ENCODE results near the gene DDX52. TPM values are rescaled to one million over a fixed set of nuclear protein-coding genes. Genes with fewer than 3 reads are reported as not detected.
A peak's percentile ranks its signal among the peaks of the same experiment; 100 is the strongest.

The DDX52 gene
- total and polyA plus RNA-seq, 12 donors, result 7.8 to 18.0 (median 14.4) TPM

DNA sequence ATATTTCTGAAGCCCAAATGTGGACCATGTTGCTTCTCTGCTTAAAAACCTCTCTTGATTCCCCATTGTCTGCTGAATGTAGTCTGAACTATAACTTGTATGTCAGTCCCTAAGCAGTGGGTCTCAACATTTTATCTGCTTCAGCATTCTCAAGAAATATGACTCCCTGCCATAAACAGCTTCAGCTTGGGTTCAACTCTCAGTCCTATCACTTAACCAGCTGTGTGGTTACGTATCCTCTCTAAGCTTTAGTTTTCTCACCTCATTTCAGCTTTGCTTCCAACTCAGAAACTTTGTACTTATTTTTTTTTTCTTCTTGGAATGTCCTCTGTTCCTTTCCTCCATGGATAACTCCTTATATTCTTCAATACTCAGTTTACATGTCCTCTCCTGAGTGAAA is 4.6 kb upstream of the DDX52 start:
- H3K27me3 ChIP-seq, result peaks cover 0 to 77% (median 18%) of the 10 kb centered on the region in 7 donors
- WGBS, 2 donors, result 50 to 52% methylated on average over 1 of the region's 1 CpG
- no peaks in the 10 kb centered on the region for H3K36me3 ChIP-seq
- intact Hi-C loops (cut with DNase I), result loop anchor here in 3 of 10 donors (10.0 kb wide), 3 partner anchors 127 to 177 kb away; no protein-coding TSS in a partner anchor
- TF ChIP-seq, protein P1, sequence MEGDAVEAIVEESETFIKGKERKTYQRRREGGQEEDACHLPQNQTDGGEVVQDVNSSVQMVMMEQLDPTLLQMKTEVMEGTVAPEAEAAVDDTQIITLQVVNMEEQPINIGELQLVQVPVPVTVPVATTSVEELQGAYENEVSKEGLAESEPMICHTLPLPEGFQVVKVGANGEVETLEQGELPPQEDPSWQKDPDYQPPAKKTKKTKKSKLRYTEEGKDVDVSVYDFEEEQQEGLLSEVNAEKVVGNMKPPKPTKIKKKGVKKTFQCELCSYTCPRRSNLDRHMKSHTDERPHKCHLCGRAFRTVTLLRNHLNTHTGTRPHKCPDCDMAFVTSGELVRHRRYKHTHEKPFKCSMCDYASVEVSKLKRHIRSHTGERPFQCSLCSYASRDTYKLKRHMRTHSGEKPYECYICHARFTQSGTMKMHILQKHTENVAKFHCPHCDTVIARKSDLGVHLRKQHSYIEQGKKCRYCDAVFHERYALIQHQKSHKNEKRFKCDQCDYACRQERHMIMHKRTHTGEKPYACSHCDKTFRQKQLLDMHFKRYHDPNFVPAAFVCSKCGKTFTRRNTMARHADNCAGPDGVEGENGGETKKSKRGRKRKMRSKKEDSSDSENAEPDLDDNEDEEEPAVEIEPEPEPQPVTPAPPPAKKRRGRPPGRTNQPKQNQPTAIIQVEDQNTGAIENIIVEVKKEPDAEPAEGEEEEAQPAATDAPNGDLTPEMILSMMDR (IDR thresholded peaks at IDR 0.05), result no peak
- H3K9me3 ChIP-seq, result no peaks in the 10 kb centered on the region
- H3K4me3 ChIP-seq, result no peak overlapping the region
- ATAC-seq (no peak), DNase-seq (no peak)
- no peak overlapping the region for H3K27ac ChIP-seq
- H3K4me1 ChIP-seq, result peaks cover 0 to 17% (median 8%) of the 10 kb centered on the region in 9 donors

DNA sequence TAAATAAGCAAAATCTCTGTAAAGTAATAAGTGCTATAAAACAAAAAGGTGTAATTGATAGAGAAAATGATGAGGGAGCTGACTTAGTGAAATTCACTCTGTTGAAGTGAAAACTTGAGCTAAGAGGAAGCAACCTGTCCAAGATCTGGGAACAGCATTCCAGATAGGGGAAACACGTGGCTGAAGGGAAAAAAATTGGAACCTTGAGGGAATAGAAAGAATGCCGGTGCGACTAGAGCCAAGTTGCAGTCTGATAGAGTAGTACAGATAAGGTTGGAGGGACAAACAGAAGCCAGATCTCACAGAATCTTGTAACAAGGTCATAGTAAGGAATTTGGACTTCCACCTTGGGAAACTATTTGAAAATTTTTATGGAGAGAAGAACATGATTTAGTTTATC is 623 bp upstream of the DDX52 start:
- intact Hi-C loops (cut with DNase I), result loop anchor here in 4 of 10 donors (2.0 to 10.0 kb wide), 4 partner anchors 131 to 181 kb away; partner anchors contain the start of gene DUSP14 (in 1 of the 4)
- peaks cover 3 to 48% (median 40%) of the 10 kb centered on the region in 9 donors for H3K4me1 ChIP-seq
- ATAC-seq (peak in 5 of 8 donors; percentile 28 to 54 (median 34)), DNase-seq (no peak)
- peaks cover 0 to 41% (median 3%) of the 10 kb centered on the region in 7 donors for H3K27me3 ChIP-seq
- TF ChIP-seq, protein P1 (IDR thresholded peaks at IDR 0.05), result no peak
- no peaks in the 10 kb centered on the region for H3K9me3 ChIP-seq
- 3 to 12% methylated on average over 3 of the region's 3 CpGs for WGBS, 2 donors
- peak overlapping the region in 9 of 10 donors; percentile 81 to 95 (median 89) for H3K27ac ChIP-seq
- peaks cover 0 to 31% (median 0%) of the 10 kb centered on the region in 9 donors for H3K36me3 ChIP-seq
- peak overlapping the region; percentile 52 to 98 (median 72) for H3K4me3 ChIP-seq

DNA sequence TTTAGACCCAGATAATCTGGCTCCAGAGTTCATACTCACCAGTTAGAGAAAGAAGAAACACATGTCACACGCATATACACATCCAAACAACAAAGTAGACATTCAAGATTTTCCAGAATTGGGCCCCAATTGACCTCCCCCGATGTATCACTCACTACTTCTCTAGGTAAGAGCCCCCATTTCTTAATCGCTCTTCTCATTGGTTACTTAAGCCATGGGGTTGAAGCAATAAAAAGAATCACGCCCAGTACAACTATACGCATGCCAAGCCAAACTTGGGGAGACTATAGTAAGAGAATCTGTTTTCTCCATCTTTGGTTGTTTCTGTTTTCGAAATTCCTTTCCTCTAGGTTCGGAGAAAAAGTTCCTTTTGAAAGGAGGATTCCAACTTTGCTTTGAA is 565 bp downstream of the DDX52 start:
- intact Hi-C loops (cut with DNase I), result loop anchor here in 4 of 10 donors (2.0 to 10.0 kb wide), 4 partner anchors 132 to 182 kb away; partner anchors contain the start of gene DUSP14 (in 1 of the 4)
- peaks cover 3 to 47% (median 40%) of the 10 kb centered on the region in 9 donors for H3K4me1 ChIP-seq
- peak overlapping the region; percentile 27 to 95 (median 88) for H3K27ac ChIP-seq
- TF ChIP-seq, protein P1 (IDR thresholded peaks at IDR 0.05), result no peak
- peaks cover 0 to 42% (median 7%) of the 10 kb centered on the region in 9 donors for H3K36me3 ChIP-seq
- no peaks in the 10 kb centered on the region for H3K9me3 ChIP-seq
- WGBS, 2 donors, result 1% methylated on average over 7 of the region's 7 CpGs
- DNase-seq, result no peak
- peaks cover 0 to 36% (median 0%) of the 10 kb centered on the region in 7 donors for H3K27me3 ChIP-seq
- peak in 4 of 8 donors; percentile 20 to 54 (median 34) for ATAC-seq
- peak overlapping the region; percentile 52 to 98 (median 72) for H3K4me3 ChIP-seq

DNA sequence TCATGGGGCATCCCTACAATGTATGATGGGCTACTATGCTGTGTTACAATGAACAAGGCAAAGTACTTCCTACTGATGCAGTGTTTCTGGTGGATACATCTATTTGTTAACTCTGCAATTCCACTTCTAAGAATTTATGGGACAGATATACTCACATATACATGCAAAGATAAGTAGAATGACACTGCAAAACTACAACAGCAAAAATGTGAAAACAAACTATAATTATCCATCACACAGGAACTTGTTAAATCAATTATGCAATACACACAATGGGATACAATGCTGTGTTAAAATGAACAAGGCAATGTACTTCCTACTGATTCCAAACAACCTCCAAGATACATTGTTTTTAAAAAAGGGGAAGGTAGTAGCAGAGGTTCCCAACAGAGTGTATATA is 3.2 kb downstream of the DDX52 start:
- DNase-seq (no peak), ATAC-seq (no peak)
- TF ChIP-seq, protein P1 (IDR thresholded peaks at IDR 0.05), result no peak
- Histone ChIP-seq H3K9me3 (no peaks in the 10 kb centered on the region), H3K4me1 (peaks cover 3 to 47% (median 40%) of the 10 kb centered on the region in 9 donors), H3K27me3 (peaks cover 0 to 9% (median 0%) of the 10 kb centered on the region in 7 donors), H3K4me3 (no peak overlapping the region), H3K36me3 (peaks cover 0 to 68% (median 14%) of the 10 kb centered on the region in 9 donors), H3K27ac (no peak overlapping the region)
- intact Hi-C loops (cut with DNase I), result loop anchor here in 3 of 10 donors (10.0 kb wide), 3 partner anchors 135 to 185 kb away; no protein-coding TSS in a partner anchor

All from heart right ventricle (tissue), 16 donors.